Type B pancreatic cell (in vitro differentiated cells): ENCODE results near the gene RNF111. TPM values are rescaled to one million over a fixed set of nuclear protein-coding genes. Genes with fewer than 3 reads are reported as not detected.

ENCODE experiments used
- DNase-seq: peaks from one replicate; pipeline ENCODE4 v3.0.0; 2021; ENCODE audit warnings: mixed read lengths; ENCODE audit not compliant: unreplicated experiment; ENCODE audit errors: extremely low spot score
- H3K27ac Mint-ChIP-seq: 2 replicates; pipeline ENCODE4 v1.8.0; 2021; ENCODE audit warnings: mild to moderate bottlenecking, mixed read lengths
- H3K27me3 Mint-ChIP-seq: 2 replicates; pipeline ENCODE4 v1.8.0; 2021; ENCODE audit warnings: mixed read lengths
- H3K36me3 Mint-ChIP-seq: 2 replicates; pipeline ENCODE4 v1.8.0; 2021; ENCODE audit warnings: mixed read lengths
- H3K4me1 Mint-ChIP-seq: one replicate; pipeline ENCODE4 v1.8.0; 2021; ENCODE audit warnings: mixed read lengths; ENCODE audit not compliant: unreplicated experiment
- H3K4me3 Mint-ChIP-seq: 2 replicates; pipeline ENCODE4 v1.8.0; 2021; ENCODE audit warnings: mild to moderate bottlenecking, mixed read lengths
- H3K9me3 Mint-ChIP-seq: 2 replicates; pipeline ENCODE4 v1.8.0; 2021; ENCODE audit warnings: mixed read lengths
- CTCF ChIP-seq: fragments of 200-600 bp; sonication (generic); conservative IDR thresholded peaks from 2 replicates; pipeline ENCODE4 v1.5.0; 2021; ENCODE audit warnings: antibody characterized with exemption, mild to moderate bottlenecking
- total RNA-seq: library from RNA; stranded (reverse); gene quantifications from 2 replicates; pipeline ENCODE4 v1.2.1, GENCODE V29; 2021; ENCODE audit warnings: low replicate concordance

Gene RNF111
- total RNA-seq, 1 donor from 2014 or later, result 31.0 TPM

GRCh38 chr15:59026207-59026606, 38.7 kb downstream of the RNF111 start:
- Mint-ChIP-seq H3K4me1 (peaks cover 5% of the 10 kb centered on the region), H3K27ac (no peak overlapping the region), H3K9me3 (no peaks in the 10 kb centered on the region), H3K27me3 (no peaks in the 10 kb centered on the region), H3K4me3 (no peak overlapping the region), H3K36me3 (peaks cover 15% of the 10 kb centered on the region)
- no peak for TF ChIP-seq CTCF
- no peak for DNase-seq

- Mint-ChIP-seq H3K27ac (no peak overlapping the region), H3K9me3 (no peaks in the 10 kb centered on the region), H3K4me3 (no peak overlapping the region), H3K36me3 (peaks cover 26% of the 10 kb centered on the region), H3K27me3 (no peaks in the 10 kb centered on the region), H3K4me1 (peaks cover 5% of the 10 kb centered on the region)
- no peak for DNase-seq
- TF ChIP-seq CTCF, result no peak
Measured at GRCh38 chr15:59028387-59028955, 41.0 kb downstream of the RNF111 start.

- H3K27me3 Mint-ChIP-seq, result no peaks in the 10 kb centered on the region
- no peak overlapping the region for H3K4me3 Mint-ChIP-seq
- TF ChIP-seq CTCF, result no peak
- peaks cover 27% of the 10 kb centered on the region for H3K36me3 Mint-ChIP-seq
- DNase-seq, result no peak
- H3K27ac Mint-ChIP-seq, result no peak overlapping the region
- H3K4me1 Mint-ChIP-seq, result peaks cover 5% of the 10 kb centered on the region
- H3K9me3 Mint-ChIP-seq, result no peaks in the 10 kb centered on the region
Measured at GRCh38 chr15:59029554-59029953, 42.1 kb downstream of the RNF111 start.

- no peak for DNase-seq
- Mint-ChIP-seq H3K4me1 (no peaks in the 10 kb centered on the region), H3K4me3 (no peak overlapping the region), H3K36me3 (peaks cover 43% of the 10 kb centered on the region), H3K27ac (no peak overlapping the region), H3K27me3 (no peaks in the 10 kb centered on the region), H3K9me3 (no peaks in the 10 kb centered on the region)
- TF ChIP-seq CTCF, result no peak
Measured at GRCh38 chr15:59035201-59035600, 47.7 kb downstream of the RNF111 start.

- H3K36me3 Mint-ChIP-seq, result peaks cover 45% of the 10 kb centered on the region
- no peaks in the 10 kb centered on the region for H3K27me3 Mint-ChIP-seq
- no peak for DNase-seq
- H3K9me3 Mint-ChIP-seq, result no peaks in the 10 kb centered on the region
- TF ChIP-seq CTCF, result no peak
- H3K4me3 Mint-ChIP-seq, result no peak overlapping the region
- H3K4me1 Mint-ChIP-seq, result no peaks in the 10 kb centered on the region
- no peak overlapping the region for H3K27ac Mint-ChIP-seq
Measured at GRCh38 chr15:59039225-59039624, 51.8 kb downstream of the RNF111 start.

GRCh38 chr15:59042041-59042440, 54.6 kb downstream of the RNF111 start:
- Mint-ChIP-seq H3K27ac (no peak overlapping the region), H3K4me3 (no peak overlapping the region), H3K36me3 (peaks cover 31% of the 10 kb centered on the region), H3K27me3 (no peaks in the 10 kb centered on the region), H3K4me1 (no peaks in the 10 kb centered on the region), H3K9me3 (no peaks in the 10 kb centered on the region)
- no peak for TF ChIP-seq CTCF
- DNase-seq, result no peak
